Measurements from ENCODE around the gene SAMD14. TPM values are rescaled to one million over a fixed set of nuclear protein-coding genes. Genes with fewer than 3 reads are reported as not detected.

The SAMD14 gene
- total and polyA plus RNA-seq, 7 donors = 0.55 to 2.7 (median 1.0) TPM

DNA sequence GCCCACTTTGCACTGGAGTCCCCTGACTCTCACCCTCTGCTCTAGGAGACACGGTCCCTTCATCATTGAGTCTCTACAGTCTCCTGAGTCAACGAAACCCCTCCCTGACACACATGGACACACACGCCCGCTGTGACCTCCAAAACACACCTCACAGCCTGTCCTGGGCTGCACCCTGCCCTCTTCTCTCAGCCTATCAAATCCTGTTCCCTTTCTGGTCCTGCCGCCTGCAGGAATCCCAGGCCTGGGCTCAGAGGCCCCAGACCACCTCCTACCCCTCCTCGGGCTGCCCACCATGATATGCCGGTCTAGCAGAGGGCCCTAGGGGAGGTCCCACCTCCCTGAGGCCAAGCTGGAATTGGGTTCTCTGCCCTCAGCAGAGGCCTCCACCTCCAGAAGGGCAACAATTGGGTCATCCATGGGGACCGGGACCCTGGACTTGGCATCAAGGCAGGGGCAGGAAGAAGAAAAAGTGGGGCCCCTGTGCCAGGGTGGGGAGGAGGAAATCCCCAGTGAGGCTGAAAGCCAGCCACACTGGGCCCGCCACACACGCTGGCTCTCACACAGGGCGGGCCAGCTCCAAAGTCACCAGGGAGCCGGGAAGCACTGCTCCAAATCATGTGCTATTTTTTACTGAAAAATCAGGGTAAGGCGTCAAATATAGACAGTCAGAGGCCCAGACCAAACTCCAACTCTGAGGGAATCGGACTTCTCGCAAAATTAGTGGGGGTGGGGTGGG lies 17.1 kb upstream of the SAMD14 start:
- Histone ChIP-seq H3K9me3 (no peaks in the 10 kb centered on the region), H3K4me1 (peaks cover 43% of the 10 kb centered on the region), H3K27me3 (ENCODE audit: insufficient read depth in 3 of 3, low read length in 2 of 3) (no peaks in the 10 kb centered on the region), H3K4me3 (peak overlapping the region; percentile 84), H3K36me3 (ENCODE audit: insufficient read depth in 1 of 2, low read depth in 1 of 2) (peaks cover 4 to 32% of the 10 kb centered on the region in 2 donors), H3K27ac (peak overlapping the region; percentile 83)
- DNase-seq (peak in 1 of 2 donors; percentile 66), ATAC-seq (no peak)
- 9 to 25% (median 13%) methylated on average over 15 of the region's 15 CpGs for WGBS, 3 donors
- TF ChIP-seq CTCF (IDR thresholded peaks at IDR 0.05) = no peak
- intact Hi-C loops (cut with DNase I) = loop anchor here in 1 of 2 donors (5.0 kb wide), 1 partner anchor 35 kb away; no protein-coding TSS in a partner anchor

DNA sequence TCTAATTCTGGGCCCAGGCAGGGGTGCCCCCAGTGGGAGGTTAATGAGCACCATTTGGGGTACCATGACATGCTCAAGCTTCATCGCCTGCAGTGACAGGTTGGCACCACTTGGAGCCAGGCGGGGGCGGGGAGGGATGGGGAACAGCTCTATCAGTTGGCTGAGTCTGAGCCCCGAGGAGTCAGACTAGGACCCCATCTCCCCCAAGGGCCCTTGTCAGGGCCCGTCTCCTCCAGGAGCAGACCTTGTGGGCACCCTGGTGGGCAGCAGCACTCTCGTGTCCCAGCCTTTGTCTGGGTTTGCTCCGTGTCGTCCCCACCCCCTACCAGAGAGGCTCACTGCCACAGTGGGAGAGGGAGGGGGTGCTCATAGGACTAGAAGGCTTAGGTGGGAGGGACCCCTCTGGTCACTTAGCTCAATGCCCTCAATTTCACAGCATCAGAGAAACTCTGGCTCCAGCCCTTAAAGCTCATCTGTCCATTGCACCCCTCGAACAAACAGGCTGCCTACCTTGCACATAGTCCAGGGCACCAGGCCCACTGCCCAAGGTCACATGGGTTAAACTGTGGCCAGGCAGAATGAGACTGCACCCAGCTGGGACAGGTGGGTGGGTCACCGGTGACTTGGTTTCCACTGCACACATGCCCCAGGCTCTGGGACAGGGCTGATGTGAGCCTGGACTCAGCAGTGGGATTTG lies 16.4 kb upstream of the SAMD14 start:
- intact Hi-C loops (cut with DNase I) = loop anchor here in 1 of 2 donors (5.0 kb wide), 1 partner anchor 34 kb away; no protein-coding TSS in a partner anchor
- peak in 1 of 2 donors; percentile 39 for DNase-seq
- 47 to 63% (median 55%) methylated on average over 10 of the region's 10 CpGs for WGBS, 3 donors
- H3K9me3 ChIP-seq = no peaks in the 10 kb centered on the region
- ATAC-seq = no peak
- H3K4me1 ChIP-seq = peaks cover 42% of the 10 kb centered on the region
- peak overlapping the region; percentile 84 for H3K4me3 ChIP-seq
- TF ChIP-seq CTCF (IDR thresholded peaks at IDR 0.05) = no peak
- peaks cover 7 to 39% of the 10 kb centered on the region in 2 donors for H3K36me3 ChIP-seq (ENCODE audit: insufficient read depth in 1 of 2, low read depth in 1 of 2)
- H3K27me3 ChIP-seq (ENCODE audit: insufficient read depth in 3 of 3, low read length in 2 of 3) = no peaks in the 10 kb centered on the region
- H3K27ac ChIP-seq = peak overlapping the region; percentile 83

DNA sequence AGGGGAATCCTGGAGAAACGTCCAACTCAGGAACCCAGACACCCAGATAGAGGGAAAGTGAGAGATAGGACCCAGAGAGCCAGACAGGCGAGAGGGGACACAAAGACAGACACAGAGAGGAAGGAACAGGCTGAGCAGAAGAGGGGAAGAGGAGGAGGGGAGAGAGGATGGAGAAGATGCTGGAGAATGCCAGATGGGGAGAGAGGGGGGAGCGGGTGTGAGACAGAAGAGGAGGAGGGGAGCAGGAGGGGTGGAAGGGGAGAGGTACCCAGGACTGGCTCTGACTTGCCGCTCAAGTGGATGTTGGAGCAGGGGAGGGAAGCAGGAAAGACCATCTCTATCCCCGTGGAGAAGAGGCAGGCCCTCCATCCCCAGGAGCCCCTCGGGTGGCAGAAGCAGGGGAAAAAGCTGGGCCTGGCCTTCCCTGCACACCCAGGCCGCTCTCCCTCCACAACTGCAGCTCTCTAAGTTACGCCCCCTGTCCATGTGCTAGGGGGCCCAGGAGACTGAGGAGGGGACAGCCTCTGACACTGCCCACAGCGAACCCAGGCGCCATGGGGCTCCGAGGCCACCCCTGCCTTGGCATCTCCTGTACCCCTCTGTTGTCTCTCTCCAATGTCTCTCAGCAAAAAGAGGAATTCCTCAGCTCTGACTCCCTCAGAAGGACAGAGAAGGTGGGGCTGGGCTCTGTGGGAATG lies 15.7 kb upstream of the SAMD14 start:
- 66 to 72% (median 71%) methylated on average over 10 to 11 of the region's 11 CpGs for WGBS, 3 donors
- peaks cover 7 to 46% of the 10 kb centered on the region in 2 donors for H3K36me3 ChIP-seq (ENCODE audit: insufficient read depth in 1 of 2, low read depth in 1 of 2)
- no peaks in the 10 kb centered on the region for H3K27me3 ChIP-seq (ENCODE audit: insufficient read depth in 3 of 3, low read length in 2 of 3)
- DNase-seq (peak in 1 of 2 donors; percentile 48), ATAC-seq (no peak)
- peak overlapping the region; percentile 36 for H3K27ac ChIP-seq
- peak overlapping the region; percentile 16 for H3K4me3 ChIP-seq
- intact Hi-C loops (cut with DNase I) = loop anchor here in 1 of 2 donors (5.0 kb wide), 1 partner anchor 33 kb away; no protein-coding TSS in a partner anchor
- H3K4me1 ChIP-seq = peaks cover 42% of the 10 kb centered on the region
- no peaks in the 10 kb centered on the region for H3K9me3 ChIP-seq
- TF ChIP-seq CTCF (IDR thresholded peaks at IDR 0.05) = no peak

- intact Hi-C loops (cut with DNase I) = loop anchor here in 1 of 2 donors (5.0 kb wide), 1 partner anchor 33 kb away; no protein-coding TSS in a partner anchor
- Histone ChIP-seq H3K9me3 (no peaks in the 10 kb centered on the region), H3K27me3 (ENCODE audit: insufficient read depth in 3 of 3, low read length in 2 of 3) (no peaks in the 10 kb centered on the region), H3K4me3 (no peak overlapping the region), H3K4me1 (peaks cover 42% of the 10 kb centered on the region), H3K27ac (peak overlapping the region; percentile 36), H3K36me3 (ENCODE audit: insufficient read depth in 1 of 2, low read depth in 1 of 2) (peaks cover 7 to 52% of the 10 kb centered on the region in 2 donors)
- DNase-seq = peak; percentile 72 to 85
- no peak for ATAC-seq
- TF ChIP-seq CTCF (IDR thresholded peaks at IDR 0.05) = no peak
- WGBS, 3 donors = 36 to 54% (median 39%) methylated on average over 16 of the region's 16 CpGs
Measured at GRCh38 chr17:50144845-50145531, 15.0 kb upstream of the SAMD14 start.

Data from psoas muscle (tissue), 8 donors.